Omental fat pad (tissue), 4 donors: ENCODE results near the gene TCF7L2. TPM values are rescaled to one million over a fixed set of nuclear protein-coding genes. Genes with fewer than 3 reads are reported as not detected.

Experiments used
- ATAC-seq: fragments of 150-250 bp; one replicate; pipeline ENCODE4 v1.9.1; 2016; ENCODE audit warnings: mild to moderate bottlenecking, moderate library complexity; ENCODE audit not compliant: low FRiP score
- DNase-seq: peaks from one replicate; pipeline ENCODE4 v3.0.0-alpha.2; 2019; ENCODE audit warnings: low spot score
- total RNA-seq, 4 donors: library from RNA; depleted of rRNA; stranded (reverse); fragments of >200 nt; gene quantifications; one replicate each; pipeline ENCODE4 v1.1.0, GENCODE V29; 2016
- TF ChIP-seq, protein P1 (sequence below), 3 donors: fragments of 450-650 bp; IDR thresholded peaks; one replicate each; pipeline ENCODE4 v1.5.1; 2016 to 2017; ENCODE audit warnings: antibody characterized with exemption in 3 of 3, mild to moderate bottlenecking in 3 of 3, moderate library complexity in 2 of 3

The TCF7L2 gene
- total RNA-seq, 4 donors from 2014 or later: 22.5 to 30.6 (median 28.5) TPM

DNA sequence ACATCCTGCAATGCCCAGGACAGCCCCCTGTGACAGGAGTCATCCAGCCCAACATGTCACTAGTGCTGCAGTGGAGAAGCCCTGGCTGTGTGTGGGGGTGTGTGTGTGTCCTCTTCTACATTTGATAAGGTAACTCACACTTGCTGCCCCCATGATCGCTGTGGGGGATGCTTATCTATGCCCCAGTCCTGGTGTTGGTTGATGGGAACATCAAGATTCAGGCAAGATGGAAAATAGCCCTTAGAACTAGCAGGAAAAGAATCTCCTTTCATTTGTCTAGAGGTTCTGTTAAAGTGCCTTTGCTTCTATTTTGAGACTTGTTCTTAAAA is 52.4 kb downstream of the TCF7L2 start:
- TF ChIP-seq, protein P1, sequence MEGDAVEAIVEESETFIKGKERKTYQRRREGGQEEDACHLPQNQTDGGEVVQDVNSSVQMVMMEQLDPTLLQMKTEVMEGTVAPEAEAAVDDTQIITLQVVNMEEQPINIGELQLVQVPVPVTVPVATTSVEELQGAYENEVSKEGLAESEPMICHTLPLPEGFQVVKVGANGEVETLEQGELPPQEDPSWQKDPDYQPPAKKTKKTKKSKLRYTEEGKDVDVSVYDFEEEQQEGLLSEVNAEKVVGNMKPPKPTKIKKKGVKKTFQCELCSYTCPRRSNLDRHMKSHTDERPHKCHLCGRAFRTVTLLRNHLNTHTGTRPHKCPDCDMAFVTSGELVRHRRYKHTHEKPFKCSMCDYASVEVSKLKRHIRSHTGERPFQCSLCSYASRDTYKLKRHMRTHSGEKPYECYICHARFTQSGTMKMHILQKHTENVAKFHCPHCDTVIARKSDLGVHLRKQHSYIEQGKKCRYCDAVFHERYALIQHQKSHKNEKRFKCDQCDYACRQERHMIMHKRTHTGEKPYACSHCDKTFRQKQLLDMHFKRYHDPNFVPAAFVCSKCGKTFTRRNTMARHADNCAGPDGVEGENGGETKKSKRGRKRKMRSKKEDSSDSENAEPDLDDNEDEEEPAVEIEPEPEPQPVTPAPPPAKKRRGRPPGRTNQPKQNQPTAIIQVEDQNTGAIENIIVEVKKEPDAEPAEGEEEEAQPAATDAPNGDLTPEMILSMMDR (IDR thresholded peaks at IDR 0.05): no peak
- ATAC-seq (no peak), DNase-seq (no peak)

DNA sequence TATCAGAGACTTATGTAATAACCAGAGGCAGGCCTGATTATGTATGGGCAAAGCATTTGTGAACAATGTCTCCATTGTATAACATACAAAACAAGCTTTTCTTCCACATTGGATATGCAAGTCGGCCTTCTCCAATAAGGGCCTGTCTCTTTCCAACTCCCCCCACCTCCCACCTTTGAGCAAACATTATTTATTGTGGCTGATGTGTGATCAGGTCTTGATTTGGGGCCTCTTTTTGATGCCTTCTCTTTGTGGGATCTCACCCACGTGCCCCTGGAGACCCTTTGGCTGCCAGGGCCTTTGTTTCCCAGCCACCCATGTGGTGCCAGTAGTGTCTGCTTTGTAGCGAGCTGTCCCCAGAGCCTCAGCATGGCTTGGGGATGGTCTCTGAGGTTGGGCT is 53.0 kb downstream of the TCF7L2 start:
- ATAC-seq (no peak), DNase-seq (no peak)
- TF ChIP-seq, protein P1 (IDR thresholded peaks at IDR 0.05): no peak

DNA sequence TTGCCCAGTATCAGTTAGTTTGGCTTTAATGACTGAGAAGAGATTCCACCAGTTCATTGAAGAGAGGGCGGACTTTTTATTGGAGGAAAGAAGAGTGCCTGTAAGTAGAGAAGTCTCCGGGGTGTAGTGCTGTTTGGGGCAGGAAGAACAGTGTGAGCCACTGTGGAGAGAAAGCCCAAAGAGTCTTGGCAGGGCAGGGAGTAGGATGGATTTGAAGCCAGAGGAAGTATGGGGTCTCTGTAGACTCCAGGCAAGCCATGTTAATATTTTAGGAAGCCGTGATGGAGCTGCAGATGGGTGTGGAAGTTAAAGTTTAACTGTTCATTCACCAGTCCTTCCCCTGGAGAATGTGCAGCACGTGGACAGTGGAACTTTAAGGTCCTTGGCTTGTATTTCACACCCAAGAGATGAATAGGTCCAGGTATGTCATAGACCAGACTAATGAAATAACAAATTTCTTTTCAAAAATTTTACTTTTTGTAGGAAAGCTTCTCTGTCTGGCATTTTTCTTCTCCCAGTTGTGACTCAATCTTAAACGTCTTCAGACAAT is 54.1 kb downstream of the TCF7L2 start:
- TF ChIP-seq, protein P1 (IDR thresholded peaks at IDR 0.05): no peak
- ATAC-seq (no peak), DNase-seq (no peak)

DNA sequence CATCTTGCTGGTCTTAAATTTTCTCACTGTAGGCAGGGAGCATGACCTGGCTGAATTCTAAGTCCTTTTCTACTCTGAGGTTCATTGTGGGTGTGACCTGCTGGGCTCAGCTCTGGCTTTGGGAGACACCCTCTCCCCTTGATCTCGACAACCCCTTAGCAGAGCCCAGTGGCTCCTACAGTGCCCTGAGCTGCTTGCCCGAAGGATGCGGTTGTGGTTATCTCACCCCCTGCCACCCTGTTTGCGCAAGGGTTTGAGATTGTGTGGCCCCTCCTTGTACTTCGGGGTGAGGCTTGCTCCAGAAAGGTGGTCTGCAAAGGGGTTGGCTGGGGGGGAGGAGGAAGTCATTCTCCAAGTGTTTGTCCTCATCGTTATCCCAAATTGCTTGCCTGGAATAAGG is 55.3 kb downstream of the TCF7L2 start:
- DNase-seq (no peak), ATAC-seq (no peak)
- TF ChIP-seq, protein P1 (IDR thresholded peaks at IDR 0.05): no peak

DNA sequence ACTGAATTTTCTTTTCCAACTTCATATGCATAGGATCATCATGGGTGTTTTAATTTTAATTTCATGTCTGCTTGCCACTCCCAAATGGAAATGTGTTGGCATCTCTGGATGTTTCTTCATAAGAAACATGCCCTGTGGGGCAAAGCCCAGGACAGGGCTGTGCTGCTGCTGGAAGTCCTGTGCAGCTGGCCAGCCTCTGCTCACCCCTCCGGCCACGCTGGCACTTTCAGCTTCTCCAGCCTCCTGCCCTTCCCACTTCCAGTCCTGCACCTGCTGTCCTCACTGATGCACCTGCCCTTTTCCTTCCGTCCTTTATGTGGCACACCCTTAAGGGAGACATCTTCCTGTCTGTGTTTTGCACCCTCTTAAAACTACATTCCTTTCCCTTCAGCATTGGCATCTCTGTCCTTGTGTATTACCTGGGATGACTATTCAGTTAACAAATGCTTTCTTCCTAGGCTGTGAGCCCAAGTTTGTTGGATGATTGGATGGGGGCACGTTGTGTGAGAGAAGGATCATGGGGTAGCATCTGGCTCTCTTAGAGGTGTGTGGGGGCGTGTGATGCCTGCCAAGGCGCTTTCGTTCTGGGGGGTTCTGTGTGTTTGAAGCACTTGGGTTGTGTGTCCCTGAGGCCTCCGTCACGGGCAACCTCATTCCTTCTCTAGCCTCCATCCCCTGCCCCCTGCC is 56.8 kb downstream of the TCF7L2 start:
- TF ChIP-seq, protein P1 (IDR thresholded peaks at IDR 0.05): no peak
- ATAC-seq (no peak), DNase-seq (no peak)

DNA sequence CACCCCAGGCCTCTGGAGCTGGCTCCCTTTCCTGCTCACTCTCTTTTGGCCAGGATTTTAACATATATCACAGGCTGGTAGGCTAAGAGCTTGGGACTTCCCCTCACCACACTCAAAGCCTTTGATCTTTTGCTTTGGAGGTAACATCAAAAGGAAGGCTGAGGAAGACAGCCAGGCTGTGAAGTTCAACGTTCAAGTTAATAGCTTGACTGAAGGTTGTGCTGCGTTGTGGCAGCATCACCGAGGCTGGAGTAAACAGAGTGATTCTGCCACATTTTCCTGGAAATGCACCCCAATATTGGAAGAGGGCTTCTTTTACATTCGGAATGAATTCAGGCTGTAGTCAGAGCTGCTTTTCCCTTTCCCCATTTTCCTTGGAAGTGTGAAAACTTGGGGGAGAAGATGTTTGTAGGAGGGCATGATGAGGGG is 57.3 kb downstream of the TCF7L2 start:
- DNase-seq (no peak), ATAC-seq (no peak)
- TF ChIP-seq, protein P1 (IDR thresholded peaks at IDR 0.05): no peak

DNA sequence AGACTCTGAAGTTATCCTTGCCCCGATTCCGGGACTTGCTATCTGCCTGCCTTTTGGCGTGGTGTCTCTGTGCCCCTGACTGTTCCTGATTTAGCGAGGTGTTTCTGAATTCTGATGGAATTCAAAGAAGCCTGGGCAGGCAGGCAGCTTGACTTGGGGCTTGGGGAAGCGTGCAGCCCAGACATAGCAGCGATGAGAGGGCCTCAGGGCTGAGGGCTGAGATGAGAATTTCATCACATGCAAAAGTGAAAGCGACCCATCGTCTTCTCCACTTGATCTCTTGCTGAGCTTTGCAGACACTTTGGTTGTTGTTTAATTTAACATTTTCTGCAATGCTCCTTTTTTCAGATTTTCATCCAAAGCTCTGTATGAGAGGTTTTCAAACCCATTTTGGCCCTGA is 57.8 kb downstream of the TCF7L2 start:
- DNase-seq (no peak), ATAC-seq (no peak)
- TF ChIP-seq, protein P1 (IDR thresholded peaks at IDR 0.05): no peak
